ENCODE data around the gene TSPAN4. TPM values are rescaled to one million over a fixed set of nuclear protein-coding genes. Genes with fewer than 3 reads are reported as not detected.
A peak's percentile ranks its signal among the peaks of the same experiment; 100 is the strongest.

Gene TSPAN4
- total and polyA plus RNA-seq, 2 of the 13 experiments (the other 11 are each of a cell fraction or from before 2014, with no cell fraction given) = 31.7 to 68.3 TPM

DNA sequence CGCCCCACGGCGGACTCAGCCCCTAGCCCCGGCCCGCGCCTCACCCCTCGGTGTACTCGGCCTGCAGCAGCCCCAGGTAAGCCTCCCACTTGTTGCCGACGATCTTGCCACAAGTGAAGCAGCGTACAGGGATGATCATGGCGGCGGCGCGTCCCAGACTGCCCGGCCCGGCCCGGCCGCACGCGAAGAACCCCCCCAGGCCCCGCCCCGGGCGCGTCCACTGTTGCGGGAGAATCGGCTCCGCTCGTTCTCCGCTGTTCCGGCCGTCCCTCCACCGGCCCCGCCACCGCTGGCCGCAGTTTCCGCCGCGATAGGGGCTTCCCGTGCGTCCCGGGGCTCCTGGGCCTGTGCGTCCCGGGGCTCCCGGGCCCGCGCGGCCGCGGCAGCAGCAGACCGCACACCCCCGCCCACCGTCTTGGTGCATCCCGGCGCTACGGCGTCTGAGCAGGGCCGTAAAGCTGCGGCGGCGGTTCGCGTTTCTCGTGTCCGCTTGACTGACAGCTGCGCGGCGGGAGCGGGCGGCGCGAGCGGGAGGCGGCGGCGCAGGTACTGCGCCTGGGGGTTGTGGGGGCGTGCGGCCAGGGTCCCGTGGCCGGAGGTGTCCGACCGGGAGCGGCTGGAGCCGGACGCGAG is at the start of gene TSPAN4, which contains the start of gene POLR2L (continued):
- TF ChIP-seq, protein P1, sequence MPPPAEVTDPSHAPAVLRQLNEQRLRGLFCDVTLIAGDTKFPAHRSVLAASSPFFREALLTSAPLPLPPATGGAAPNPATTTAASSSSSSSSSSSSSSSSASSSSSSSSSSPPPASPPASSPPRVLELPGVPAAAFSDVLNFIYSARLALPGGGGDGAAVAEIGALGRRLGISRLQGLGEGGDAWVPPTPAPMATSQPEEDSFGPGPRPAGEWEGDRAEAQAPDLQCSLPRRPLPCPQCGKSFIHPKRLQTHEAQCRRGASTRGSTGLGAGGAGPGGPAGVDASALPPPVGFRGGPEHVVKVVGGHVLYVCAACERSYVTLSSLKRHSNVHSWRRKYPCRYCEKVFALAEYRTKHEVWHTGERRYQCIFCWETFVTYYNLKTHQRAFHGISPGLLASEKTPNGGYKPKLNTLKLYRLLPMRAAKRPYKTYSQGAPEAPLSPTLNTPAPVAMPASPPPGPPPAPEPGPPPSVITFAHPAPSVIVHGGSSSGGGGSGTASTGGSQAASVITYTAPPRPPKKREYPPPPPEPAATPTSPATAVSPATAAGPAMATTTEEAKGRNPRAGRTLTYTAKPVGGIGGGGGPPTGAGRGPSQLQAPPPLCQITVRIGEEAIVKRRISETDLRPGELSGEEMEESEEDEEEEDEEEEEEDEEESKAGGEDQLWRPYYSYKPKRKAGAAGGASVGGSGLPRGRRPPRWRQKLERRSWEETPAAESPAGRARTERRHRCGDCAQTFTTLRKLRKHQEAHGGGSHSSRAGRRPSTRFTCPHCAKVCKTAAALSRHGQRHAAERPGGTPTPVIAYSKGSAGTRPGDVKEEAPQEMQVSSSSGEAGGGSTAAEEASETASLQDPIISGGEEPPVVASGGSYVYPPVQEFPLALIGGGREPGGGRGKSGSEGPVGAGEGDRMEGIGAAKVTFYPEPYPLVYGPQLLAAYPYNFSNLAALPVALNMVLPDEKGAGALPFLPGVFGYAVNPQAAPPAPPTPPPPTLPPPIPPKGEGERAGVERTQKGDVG (CRISPR knock-in tag; IDR thresholded peaks at IDR 0.05; ENCODE audit: borderline replicate concordance) = no peak
- TF ChIP-seq ESRRA (CRISPR knock-in tag; IDR thresholded peaks at IDR 0.05; ENCODE audit: low read depth) (peak; percentile 53; the same call in 1 of the 2 replicates), NCOR1 (IDR thresholded peaks at IDR 0.05; ENCODE audit: borderline replicate concordance, low read length) (no peak), RBAK (CRISPR knock-in tag; IDR thresholded peaks at IDR 0.05) (no peak), CHCHD3 (CRISPR knock-in tag; IDR thresholded peaks at IDR 0.05) (no peak), ZNF569 (CRISPR knock-in tag; IDR thresholded peaks at IDR 0.05; ENCODE audit: borderline replicate concordance) (no peak), ZKSCAN5 (CRISPR knock-in tag; IDR thresholded peaks at IDR 0.05) (no peak), ZIK1 (CRISPR knock-in tag; IDR thresholded peaks at IDR 0.05; ENCODE audit: borderline replicate concordance, low read depth) (no peak), GATAD2A (CRISPR knock-in tag; IDR thresholded peaks at IDR 0.05) (no peak)
- TF ChIP-seq, protein P2, sequence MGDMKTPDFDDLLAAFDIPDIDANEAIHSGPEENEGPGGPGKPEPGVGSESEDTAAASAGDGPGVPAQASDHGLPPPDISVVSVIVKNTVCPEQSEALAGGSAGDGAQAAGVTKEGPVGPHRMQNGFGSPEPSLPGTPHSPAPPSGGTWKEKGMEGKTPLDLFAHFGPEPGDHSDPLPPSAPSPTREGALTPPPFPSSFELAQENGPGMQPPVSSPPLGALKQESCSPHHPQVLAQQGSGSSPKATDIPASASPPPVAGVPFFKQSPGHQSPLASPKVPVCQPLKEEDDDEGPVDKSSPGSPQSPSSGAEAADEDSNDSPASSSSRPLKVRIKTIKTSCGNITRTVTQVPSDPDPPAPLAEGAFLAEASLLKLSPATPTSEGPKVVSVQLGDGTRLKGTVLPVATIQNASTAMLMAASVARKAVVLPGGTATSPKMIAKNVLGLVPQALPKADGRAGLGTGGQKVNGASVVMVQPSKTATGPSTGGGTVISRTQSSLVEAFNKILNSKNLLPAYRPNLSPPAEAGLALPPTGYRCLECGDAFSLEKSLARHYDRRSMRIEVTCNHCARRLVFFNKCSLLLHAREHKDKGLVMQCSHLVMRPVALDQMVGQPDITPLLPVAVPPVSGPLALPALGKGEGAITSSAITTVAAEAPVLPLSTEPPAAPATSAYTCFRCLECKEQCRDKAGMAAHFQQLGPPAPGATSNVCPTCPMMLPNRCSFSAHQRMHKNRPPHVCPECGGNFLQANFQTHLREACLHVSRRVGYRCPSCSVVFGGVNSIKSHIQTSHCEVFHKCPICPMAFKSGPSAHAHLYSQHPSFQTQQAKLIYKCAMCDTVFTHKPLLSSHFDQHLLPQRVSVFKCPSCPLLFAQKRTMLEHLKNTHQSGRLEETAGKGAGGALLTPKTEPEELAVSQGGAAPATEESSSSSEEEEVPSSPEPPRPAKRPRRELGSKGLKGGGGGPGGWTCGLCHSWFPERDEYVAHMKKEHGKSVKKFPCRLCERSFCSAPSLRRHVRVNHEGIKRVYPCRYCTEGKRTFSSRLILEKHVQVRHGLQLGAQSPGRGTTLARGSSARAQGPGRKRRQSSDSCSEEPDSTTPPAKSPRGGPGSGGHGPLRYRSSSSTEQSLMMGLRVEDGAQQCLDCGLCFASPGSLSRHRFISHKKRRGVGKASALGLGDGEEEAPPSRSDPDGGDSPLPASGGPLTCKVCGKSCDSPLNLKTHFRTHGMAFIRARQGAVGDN (CRISPR knock-in tag; IDR thresholded peaks at IDR 0.05) = peak; percentile 67
- TF ChIP-seq, protein P3, sequence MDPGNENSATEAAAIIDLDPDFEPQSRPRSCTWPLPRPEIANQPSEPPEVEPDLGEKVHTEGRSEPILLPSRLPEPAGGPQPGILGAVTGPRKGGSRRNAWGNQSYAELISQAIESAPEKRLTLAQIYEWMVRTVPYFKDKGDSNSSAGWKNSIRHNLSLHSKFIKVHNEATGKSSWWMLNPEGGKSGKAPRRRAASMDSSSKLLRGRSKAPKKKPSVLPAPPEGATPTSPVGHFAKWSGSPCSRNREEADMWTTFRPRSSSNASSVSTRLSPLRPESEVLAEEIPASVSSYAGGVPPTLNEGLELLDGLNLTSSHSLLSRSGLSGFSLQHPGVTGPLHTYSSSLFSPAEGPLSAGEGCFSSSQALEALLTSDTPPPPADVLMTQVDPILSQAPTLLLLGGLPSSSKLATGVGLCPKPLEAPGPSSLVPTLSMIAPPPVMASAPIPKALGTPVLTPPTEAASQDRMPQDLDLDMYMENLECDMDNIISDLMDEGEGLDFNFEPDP (CRISPR knock-in tag; conservative IDR thresholded peaks at IDR 0.05) = no peak
- TF ChIP-seq, protein P4, sequence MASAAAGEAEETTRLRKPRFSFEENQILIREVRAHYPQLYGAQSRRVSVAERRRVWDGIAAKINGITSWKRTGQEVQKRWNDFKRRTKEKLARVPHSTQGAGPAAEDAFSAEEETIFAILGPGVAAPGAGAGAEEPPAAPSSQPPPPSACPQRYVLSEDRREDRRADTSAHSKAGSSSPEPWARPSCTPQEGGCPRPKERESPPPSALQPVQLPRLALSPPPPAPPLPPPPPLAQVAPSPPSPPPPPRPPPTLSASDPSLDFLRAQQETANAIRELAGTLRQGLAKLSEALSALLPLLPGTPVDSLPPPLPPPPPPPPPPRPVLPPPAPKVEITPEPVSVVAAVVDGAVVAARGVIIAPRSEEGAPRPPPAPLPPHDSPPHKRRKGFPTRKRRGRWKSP (CRISPR knock-in tag; IDR thresholded peaks at IDR 0.05) = peak; percentile 89
- TF ChIP-seq, protein P5, sequence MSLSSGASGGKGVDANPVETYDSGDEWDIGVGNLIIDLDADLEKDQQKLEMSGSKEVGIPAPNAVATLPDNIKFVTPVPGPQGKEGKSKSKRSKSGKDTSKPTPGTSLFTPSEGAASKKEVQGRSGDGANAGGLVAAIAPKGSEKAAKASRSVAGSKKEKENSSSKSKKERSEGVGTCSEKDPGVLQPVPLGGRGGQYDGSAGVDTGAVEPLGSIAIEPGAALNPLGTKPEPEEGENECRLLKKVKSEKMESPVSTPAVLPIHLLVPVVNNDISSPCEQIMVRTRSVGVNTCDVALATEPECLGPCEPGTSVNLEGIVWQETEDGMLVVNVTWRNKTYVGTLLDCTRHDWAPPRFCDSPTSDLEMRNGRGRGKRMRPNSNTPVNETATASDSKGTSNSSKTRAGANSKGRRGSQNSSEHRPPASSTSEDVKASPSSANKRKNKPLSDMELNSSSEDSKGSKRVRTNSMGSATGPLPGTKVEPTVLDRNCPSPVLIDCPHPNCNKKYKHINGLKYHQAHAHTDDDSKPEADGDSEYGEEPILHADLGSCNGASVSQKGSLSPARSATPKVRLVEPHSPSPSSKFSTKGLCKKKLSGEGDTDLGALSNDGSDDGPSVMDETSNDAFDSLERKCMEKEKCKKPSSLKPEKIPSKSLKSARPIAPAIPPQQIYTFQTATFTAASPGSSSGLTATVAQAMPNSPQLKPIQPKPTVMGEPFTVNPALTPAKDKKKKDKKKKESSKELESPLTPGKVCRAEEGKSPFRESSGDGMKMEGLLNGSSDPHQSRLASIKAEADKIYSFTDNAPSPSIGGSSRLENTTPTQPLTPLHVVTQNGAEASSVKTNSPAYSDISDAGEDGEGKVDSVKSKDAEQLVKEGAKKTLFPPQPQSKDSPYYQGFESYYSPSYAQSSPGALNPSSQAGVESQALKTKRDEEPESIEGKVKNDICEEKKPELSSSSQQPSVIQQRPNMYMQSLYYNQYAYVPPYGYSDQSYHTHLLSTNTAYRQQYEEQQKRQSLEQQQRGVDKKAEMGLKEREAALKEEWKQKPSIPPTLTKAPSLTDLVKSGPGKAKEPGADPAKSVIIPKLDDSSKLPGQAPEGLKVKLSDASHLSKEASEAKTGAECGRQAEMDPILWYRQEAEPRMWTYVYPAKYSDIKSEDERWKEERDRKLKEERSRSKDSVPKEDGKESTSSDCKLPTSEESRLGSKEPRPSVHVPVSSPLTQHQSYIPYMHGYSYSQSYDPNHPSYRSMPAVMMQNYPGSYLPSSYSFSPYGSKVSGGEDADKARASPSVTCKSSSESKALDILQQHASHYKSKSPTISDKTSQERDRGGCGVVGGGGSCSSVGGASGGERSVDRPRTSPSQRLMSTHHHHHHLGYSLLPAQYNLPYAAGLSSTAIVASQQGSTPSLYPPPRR (CRISPR knock-in tag; IDR thresholded peaks at IDR 0.05; ENCODE audit: borderline replicate concordance) = 0 out of 2 replicates have a peak, but pooled peaks have one; percentile 13
